GM18858 (cell line): ENCODE data around the gene SPON1.
"Not testable (repeated sequence)": the region's sequence is repeated elsewhere in the genome, so short reads cannot be mapped to it uniquely, and the experiment has no call there.

Source experiments
- ATAC-seq: cut with Tn5 transposase; IDR thresholded peaks from one replicate; pipeline ENCODE4 v1.9.1; 2021; ENCODE audit not compliant: unreplicated experiment

SPON1 gene

GRCh38 chr11:13962562-13963168, at the start of gene SPON1:
Gene SPON1, plus strand, starts transcription at chr11:13962723. Its CDS starts 182 bp downstream, at chr11:13962905.
- ATAC-seq = no peak

- no peak for ATAC-seq
These were observed 45.3 kb upstream of the SPON1 start for GRCh38 chr11:13917264-13917663.

- no peak for ATAC-seq
These were observed 44.6 kb upstream of the SPON1 start for GRCh38 chr11:13917904-13918303.

GRCh38 chr11:13920756-13921155, 41.8 kb upstream of the SPON1 start:
- no peak for ATAC-seq

GRCh38 chr11:13921545-13921944, 41.0 kb upstream of the SPON1 start:
- no peak for ATAC-seq

- no peak for ATAC-seq
These were observed 39.3 kb upstream of the SPON1 start for GRCh38 chr11:13923182-13923581.

- no peak for ATAC-seq
These were observed 38.5 kb upstream of the SPON1 start for GRCh38 chr11:13923716-13924650.

- no peak for ATAC-seq
These were observed 37.7 kb upstream of the SPON1 start for GRCh38 chr11:13924801-13925327.

GRCh38 chr11:13926366-13926765, 36.2 kb upstream of the SPON1 start:
- not testable (repeated sequence) for ATAC-seq

- ATAC-seq = no peak
These were observed 35.5 kb upstream of the SPON1 start for GRCh38 chr11:13926981-13927380.

- ATAC-seq = no peak
These were observed 35.0 kb upstream of the SPON1 start for GRCh38 chr11:13927481-13927880.

- ATAC-seq = no peak
These were observed 33.8 kb upstream of the SPON1 start for GRCh38 chr11:13928566-13929251.

GRCh38 chr11:13929395-13929891, 33.1 kb upstream of the SPON1 start:
- no peak for ATAC-seq

- no peak for ATAC-seq
These were observed 31.2 kb upstream of the SPON1 start for GRCh38 chr11:13931356-13931755.

GRCh38 chr11:13937154-13937553, 25.4 kb upstream of the SPON1 start:
- ATAC-seq = not testable (repeated sequence)

GRCh38 chr11:13938829-13939228, 23.7 kb upstream of the SPON1 start:
- not testable (repeated sequence) for ATAC-seq

- no peak for ATAC-seq
These were observed 22.3 kb upstream of the SPON1 start for GRCh38 chr11:13939961-13940906.

GRCh38 chr11:13940907-13941256, 21.6 kb upstream of the SPON1 start:
- ATAC-seq = no peak

- no peak for ATAC-seq
These were observed 20.7 kb upstream of the SPON1 start for GRCh38 chr11:13941775-13942174.

- ATAC-seq = no peak
These were observed 20.1 kb upstream of the SPON1 start for GRCh38 chr11:13942378-13942777.
